HG03066 (cell line): ENCODE measurements around the gene ELL.
"Not testable (repeated sequence)": the region's sequence is repeated elsewhere in the genome, so short reads cannot be mapped to it uniquely, and the experiment has no call there.

Experiments
- ATAC-seq: cut with Tn5 transposase; IDR thresholded peaks from one replicate; pipeline ENCODE4 v1.9.1; 2021; ENCODE audit warnings: low read depth; ENCODE audit not compliant: unreplicated experiment

ELL gene

DNA sequence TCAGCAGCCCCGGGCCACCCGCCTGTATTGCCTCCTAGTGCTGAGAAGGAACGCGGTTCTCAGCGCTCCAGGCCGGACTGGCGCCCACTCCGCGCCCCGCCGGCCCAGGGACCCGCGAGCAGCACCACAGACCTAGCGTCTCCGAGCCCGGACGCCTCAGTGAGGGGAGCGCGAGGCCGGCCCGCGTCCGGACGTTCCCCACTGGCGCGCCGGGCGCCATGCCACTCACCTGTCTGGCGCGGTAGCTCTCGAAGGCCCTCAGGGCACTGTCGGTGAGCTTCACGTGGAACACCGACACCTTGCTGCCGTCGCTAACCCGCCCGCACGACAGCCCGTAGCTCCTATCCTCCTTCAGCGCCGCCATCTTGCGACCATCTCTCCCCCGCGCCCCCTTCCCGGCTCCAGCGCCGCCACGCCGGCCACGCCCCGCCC is at the start of gene ELL:
ELL (minus strand) TSS at position 379 of the 432 bp plus-strand sequence; CDS start at position 364, 15 bp downstream.
- ATAC-seq = no peak

DNA sequence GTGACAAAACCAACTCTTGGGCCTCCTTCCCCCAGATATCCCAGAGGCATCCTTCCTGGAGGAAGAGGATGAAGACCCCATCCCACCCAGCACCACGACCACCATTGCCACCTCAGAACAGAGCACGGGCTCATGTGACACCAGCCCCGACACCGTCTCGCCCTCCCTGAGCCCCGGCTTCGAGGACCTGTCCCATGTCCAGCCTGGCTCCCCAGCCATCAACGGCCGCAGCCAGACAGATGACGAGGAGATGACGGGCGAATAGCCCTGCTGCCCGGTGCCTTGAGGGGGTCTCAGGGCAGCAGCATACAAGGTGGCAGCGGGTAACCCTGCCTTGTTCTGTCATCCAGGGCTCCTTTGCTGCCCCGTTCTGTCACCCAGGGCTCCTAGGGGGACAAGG is 46.5 kb upstream of the ELL start:
- no peak for ATAC-seq

DNA sequence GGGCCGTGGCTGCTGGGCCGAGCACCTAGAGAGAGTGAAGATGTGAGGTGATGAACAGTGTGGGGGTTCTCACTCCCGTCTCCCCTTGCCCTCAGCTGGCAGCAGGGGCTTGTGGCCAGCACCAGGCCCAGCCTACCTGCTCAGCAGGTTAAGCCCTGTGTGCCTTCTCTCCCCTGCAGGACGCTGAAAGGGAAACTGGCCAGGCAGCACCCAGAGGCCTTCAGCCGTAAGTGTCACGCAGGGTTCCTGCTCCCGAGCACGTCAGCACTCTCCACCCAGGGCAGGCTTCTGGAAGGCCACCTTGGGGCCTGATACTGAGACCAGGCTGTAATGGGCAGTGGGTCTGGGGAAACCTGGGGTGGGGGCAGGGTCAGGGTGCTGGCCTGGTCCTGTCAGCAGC is 45.1 kb upstream of the ELL start:
- no peak for ATAC-seq

DNA sequence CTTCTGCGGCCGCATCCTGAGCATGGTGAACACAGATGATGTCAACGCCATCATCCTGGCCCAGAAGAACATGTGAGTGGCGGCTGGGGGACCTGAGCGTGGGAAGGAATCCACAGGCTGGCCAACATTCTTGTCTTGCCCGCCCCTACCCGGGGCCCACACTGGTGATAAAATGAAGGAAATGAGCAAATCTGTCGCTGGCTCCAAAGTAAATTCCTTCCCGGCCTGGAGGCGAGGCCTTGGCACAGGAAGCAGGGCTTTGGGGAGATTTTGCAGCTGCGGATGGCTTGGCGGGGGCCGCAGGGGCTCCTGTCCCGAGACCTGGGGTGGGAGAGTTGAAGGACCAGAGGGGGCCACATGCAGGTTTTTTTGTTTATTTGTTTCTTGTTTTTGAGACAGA is 40.2 kb upstream of the ELL start:
- ATAC-seq = no peak

- ATAC-seq = no peak
Measured at GRCh38 chr19:18559685-18560084, 37.8 kb upstream of the ELL start.

GRCh38 chr19:18558604-18559003 is 36.7 kb upstream of the ELL start:
- ATAC-seq = no peak

DNA sequence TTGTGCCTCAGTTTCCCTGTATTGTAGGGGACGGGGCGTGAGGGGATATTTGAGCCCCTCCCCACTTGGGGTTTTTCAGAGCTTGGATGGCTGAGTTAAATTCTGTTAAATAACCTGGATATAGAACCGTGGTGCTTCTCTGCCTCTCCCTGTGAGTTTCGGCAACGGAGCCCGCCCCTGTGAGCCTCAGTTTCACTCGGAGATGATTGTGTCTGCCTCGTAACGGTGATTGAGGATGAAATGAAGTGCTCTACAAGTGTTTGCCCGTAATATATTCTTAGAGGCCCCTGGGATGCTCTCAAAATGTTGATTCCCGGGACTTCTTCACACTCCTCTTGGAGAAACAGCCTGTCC is 36.3 kb upstream of the ELL start:
- no peak for ATAC-seq

DNA sequence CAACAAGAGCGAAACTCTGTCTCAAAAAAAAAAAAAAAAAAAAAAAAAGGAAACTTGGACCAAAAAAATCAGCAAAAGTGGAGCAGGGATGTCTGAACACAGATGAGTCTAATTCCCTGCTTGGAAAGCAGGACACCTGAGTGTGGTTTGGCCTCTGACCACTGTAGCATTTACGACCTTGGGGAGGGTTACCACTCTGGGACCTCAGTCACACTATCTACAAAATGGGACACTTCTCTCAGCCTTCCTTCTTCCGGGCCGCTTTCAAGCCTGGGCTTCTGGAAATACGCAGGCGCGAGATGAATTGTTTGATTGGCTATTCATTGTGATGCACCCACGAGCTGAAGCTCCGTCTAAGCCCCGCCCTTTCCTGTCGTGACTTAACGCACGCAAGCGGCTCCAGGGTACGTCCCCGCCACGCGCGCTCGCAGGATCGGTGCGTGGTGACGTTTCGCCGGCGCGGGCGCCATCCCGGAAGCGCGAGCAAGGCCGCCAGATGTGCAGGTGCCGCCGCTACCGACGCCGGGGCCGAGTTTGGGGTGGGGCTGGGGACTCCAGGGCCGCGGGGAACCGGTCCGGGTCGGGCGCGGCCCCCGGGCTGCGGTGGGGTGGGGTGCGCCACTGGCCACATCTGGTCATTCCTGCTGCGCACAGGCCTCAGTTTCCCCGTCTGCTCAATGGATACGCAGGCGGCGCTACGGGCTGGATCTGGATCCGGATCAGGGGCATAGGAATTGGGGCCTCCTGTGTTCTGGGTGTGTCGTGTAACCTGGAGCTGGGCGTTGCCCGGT is 35.7 kb upstream of the ELL start, which contains the start of gene KXD1:
KXD1 (plus strand) TSS at position 460 of the 791 bp plus-strand sequence. CDS start 4,187 bp downstream, outside the sequence.
- ATAC-seq = peak; percentile 94

GRCh38 chr19:18551631-18552030 is 29.8 kb upstream of the ELL start:
- no peak for ATAC-seq

DNA sequence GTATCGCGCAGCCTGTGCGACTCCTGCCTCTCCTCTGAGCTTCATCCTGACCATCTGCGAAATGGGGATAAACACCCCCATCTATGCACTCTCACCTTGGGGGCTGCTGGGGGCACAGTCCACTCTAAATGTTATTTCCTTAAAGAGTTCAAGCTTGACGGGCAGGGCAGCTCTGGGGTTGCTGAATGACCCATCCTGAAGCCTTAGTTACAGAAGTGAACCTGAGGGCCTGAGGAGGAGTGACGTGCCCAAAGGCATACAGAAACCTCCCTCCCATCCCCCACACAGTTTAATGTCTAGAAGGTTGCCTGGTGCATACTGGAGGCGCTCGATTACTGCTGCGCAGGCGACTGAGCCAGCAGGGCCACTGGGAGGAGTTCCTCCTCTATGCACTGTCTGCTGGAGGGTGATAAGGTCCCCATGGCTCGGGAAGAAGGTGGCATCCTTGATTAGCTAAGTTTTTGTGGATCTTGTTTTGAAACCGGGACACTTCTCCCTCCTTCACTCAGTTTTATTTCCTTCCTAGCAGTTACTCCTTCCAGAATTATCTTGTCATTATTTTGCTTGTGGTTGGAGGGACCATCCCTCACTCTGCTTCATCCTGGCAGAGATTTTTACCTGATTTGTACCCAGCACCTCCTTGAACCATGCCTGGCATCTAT is 22.1 kb upstream of the ELL start:
- ATAC-seq = peak; percentile 67

GRCh38 chr19:18542941-18543813 is 21.3 kb upstream of the ELL start, which contains the start of gene FKBP8:
FKBP8 (minus strand) TSS chr19:18543573; CDS start chr19:18541970, 1,603 bp downstream.
- peak; percentile 78 for ATAC-seq

- no peak for ATAC-seq
Measured at GRCh38 chr19:18541992-18542940, 20.4 kb upstream of the ELL start.

DNA sequence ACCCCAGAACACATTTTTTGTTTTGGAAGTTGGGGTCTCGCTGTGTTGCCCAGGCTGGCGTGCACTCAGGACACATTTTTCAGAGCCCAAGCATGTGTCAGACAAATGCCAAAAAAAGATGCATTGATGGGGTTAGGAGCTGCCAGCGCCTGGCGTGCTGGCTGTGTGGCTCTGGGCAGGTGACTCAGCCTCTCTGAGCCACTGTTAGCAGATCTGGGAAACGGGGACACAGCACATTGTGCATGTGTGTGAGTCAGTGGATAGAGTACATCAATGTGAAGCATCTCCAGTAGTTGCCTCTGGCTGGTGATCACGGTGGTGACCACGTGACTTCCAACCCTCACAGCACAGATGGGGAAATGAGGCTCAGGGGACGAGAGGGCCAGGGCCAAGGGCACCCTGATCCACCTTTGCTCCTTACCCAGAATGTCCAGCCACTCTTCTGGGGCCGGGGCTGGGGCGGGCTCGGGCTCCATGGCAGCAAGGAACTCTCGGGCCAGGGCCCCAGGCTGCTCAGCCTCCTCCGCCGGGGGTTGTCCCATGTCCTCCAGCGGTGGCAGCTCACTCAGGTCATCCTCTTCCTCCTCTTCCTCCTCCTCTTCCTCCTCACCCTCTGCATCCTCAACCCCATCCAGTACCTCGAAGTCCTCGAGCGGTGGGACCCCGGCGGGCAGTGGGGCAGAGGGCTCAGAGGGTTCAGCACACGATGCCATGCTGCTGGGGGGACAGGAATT is 19.6 kb upstream of the ELL start:
- ATAC-seq = no peak

GRCh38 chr19:18540200-18540599 is 18.3 kb upstream of the ELL start:
- ATAC-seq = not testable (repeated sequence)

- ATAC-seq = no peak
Measured at GRCh38 chr19:18539372-18539771, 17.5 kb upstream of the ELL start.

DNA sequence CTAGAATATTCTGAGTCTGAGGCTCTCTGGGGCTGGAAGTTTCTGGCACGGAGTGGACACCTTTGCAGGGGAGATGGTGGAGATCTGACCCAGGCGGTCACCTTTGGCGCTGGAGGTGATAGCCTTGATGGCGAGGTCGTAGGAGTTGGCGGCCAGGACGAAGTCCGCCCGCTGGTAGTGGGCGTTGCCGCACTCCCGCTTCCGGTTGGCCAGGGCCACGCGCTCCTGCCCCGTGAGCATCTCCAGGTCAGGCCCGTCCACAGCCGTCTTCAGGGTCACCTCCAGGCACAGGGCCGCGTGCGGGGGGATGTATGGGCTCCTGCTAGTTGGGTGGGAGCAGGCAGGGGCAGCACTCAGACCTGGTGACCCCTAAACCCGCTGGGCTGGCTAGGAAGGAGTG is 16.2 kb upstream of the ELL start:
- no peak for ATAC-seq

GRCh38 chr19:18537431-18537830 is 15.6 kb upstream of the ELL start:
- no peak for ATAC-seq

- ATAC-seq = no peak
Measured at GRCh38 chr19:18536475-18536874, 14.6 kb upstream of the ELL start.

- ATAC-seq = no peak
Measured at GRCh38 chr19:18533058-18533457, 11.2 kb upstream of the ELL start.
